HG03175 (cell line): ENCODE data around the gene TMEM126A.
"Not testable (repeated sequence)": the region's sequence is repeated elsewhere in the genome, so short reads cannot be mapped to it uniquely, and the experiment has no call there.

Experiments used
- ATAC-seq: cut with Tn5 transposase; IDR thresholded peaks from one replicate; pipeline ENCODE4 v1.9.1; 2021; ENCODE audit warnings: mild to moderate bottlenecking, moderate library complexity; ENCODE audit not compliant: unreplicated experiment

TMEM126A gene

GRCh38 chr11:85647604-85648299 lies at the start of gene TMEM126A:
TSS of gene TMEM126A (plus strand) at chr11:85647967. CDS start at chr11:85650256, 2,289 bp downstream.
- ATAC-seq: peak; percentile 100

- ATAC-seq: no peak
Observed at GRCh38 chr11:85599083-85599482, 48.7 kb upstream of the TMEM126A start.

GRCh38 chr11:85602526-85603213 lies 45.1 kb upstream of the TMEM126A start:
- no peak for ATAC-seq

GRCh38 chr11:85603220-85603619 lies 44.5 kb upstream of the TMEM126A start:
- ATAC-seq: no peak

- not testable (repeated sequence) for ATAC-seq
Observed at GRCh38 chr11:85606237-85606636, 41.5 kb upstream of the TMEM126A start.

- not testable (repeated sequence) for ATAC-seq
Observed at GRCh38 chr11:85608621-85609020, 39.1 kb upstream of the TMEM126A start.

GRCh38 chr11:85609286-85609685 lies 38.5 kb upstream of the TMEM126A start:
- not testable (repeated sequence) for ATAC-seq

- ATAC-seq: not testable (repeated sequence)
Observed at GRCh38 chr11:85611643-85612042, 36.1 kb upstream of the TMEM126A start.

- ATAC-seq: no peak
Observed at GRCh38 chr11:85619499-85619898, 28.3 kb upstream of the TMEM126A start.

- ATAC-seq: no peak
Observed at GRCh38 chr11:85620256-85620655, 27.5 kb upstream of the TMEM126A start.

GRCh38 chr11:85626496-85626895 lies 21.3 kb upstream of the TMEM126A start:
- no peak for ATAC-seq

- ATAC-seq: peak; percentile 1
Observed at GRCh38 chr11:85627332-85627997, 20.3 kb upstream of the TMEM126A start, which contains the start of gene DLG2. TSS of gene DLG2 (minus strand) at chr11:85627344.

- peak; percentile 99 for ATAC-seq
Observed at GRCh38 chr11:85627998-85628770, 19.6 kb upstream of the TMEM126A start, which contains the start of gene TMEM126B. TSS of gene TMEM126B (plus strand) at chr11:85628593. CDS start at chr11:85628608, 15 bp downstream.

GRCh38 chr11:85628771-85629341 lies 18.9 kb upstream of the TMEM126A start:
- ATAC-seq: peak; percentile 10

GRCh38 chr11:85634747-85635146 lies 13.0 kb upstream of the TMEM126A start:
- no peak for ATAC-seq

GRCh38 chr11:85643191-85643614 lies 4.6 kb upstream of the TMEM126A start:
- no peak for ATAC-seq

- ATAC-seq: peak; percentile 4
Observed at GRCh38 chr11:85647078-85647477, 689 bp upstream of the TMEM126A start.

GRCh38 chr11:85651118-85651517 lies 3.4 kb downstream of the TMEM126A start:
- ATAC-seq: no peak

GRCh38 chr11:85652786-85653447 lies 5.2 kb downstream of the TMEM126A start:
- ATAC-seq: no peak

GRCh38 chr11:85654343-85654742 lies 6.6 kb downstream of the TMEM126A start:
- ATAC-seq: not testable (repeated sequence)
